GM23338 (cell line): ENCODE measurements around the gene WDR27. TPM values are rescaled to one million over a fixed set of nuclear protein-coding genes. Genes with fewer than 3 reads are reported as not detected.
A peak's percentile ranks its signal among the peaks of the same experiment; 100 is the strongest.

ENCODE experiments used
- ATAC-seq: fragments of 200-7000 bp; cut with Tn5 transposase; 3 replicates; pipeline ENCODE4 v1.9.1; 2020
- DNase-seq: peaks from one replicate; pipeline ENCODE4 v3.0.0-alpha.2; 2015; ENCODE audit warnings: low spot score
- H2AFZ ChIP-seq: fragments of 200-600 bp; sonication (generic); 2 replicates; pipeline ENCODE4 v1.8.0; 2016; ENCODE audit warnings: antibody characterized with exemption, mild to moderate bottlenecking, moderate library complexity
- H3F3A ChIP-seq: fragments of 200-600 bp; sonication (generic); replicated peaks from 2 replicates; pipeline ENCODE4 v1.8.0; 2017; ENCODE audit warnings: antibody characterized with exemption, mixed run types, low read depth
- H3K27ac ChIP-seq: fragments of 200-600 bp; sonication (generic); 2 replicates; pipeline ENCODE4 v1.6.1; 2016; ENCODE audit warnings: low read depth
- H3K27me3 ChIP-seq: fragments of 200-600 bp; sonication (generic); 2 replicates; pipeline ENCODE4 v1.8.0; 2016; ENCODE audit warnings: mild to moderate bottlenecking, mixed run types, moderate library complexity; ENCODE audit not compliant: insufficient read depth
- H3K36me3 ChIP-seq: fragments of 200-600 bp; sonication (generic); 2 replicates; pipeline ENCODE4 v1.8.0; 2016; ENCODE audit warnings: mild to moderate bottlenecking; ENCODE audit not compliant: insufficient read depth
- H3K4me1 ChIP-seq: fragments of 200-600 bp; sonication (generic); 2 replicates; pipeline ENCODE4 v1.8.0; 2016; ENCODE audit warnings: mild to moderate bottlenecking, moderate library complexity; ENCODE audit not compliant: insufficient read depth
- H3K4me2 ChIP-seq: fragments of 200-600 bp; sonication (generic); 2 replicates; pipeline ENCODE4 v1.7.1; 2017; ENCODE audit warnings: mixed run types
- H3K4me3 ChIP-seq: fragments of 200-600 bp; sonication (generic); 2 replicates; pipeline ENCODE4 v1.6.1; 2016; ENCODE audit warnings: mixed run types
- H3K79me2 ChIP-seq: fragments of 200-600 bp; sonication (generic); replicated peaks from 2 replicates; pipeline ENCODE4 v1.8.0; 2017; ENCODE audit warnings: mild to moderate bottlenecking; ENCODE audit not compliant: insufficient read depth
- H3K9me2 ChIP-seq: fragments of 200-600 bp; sonication (generic); 2 replicates; pipeline ENCODE4 v1.8.0; 2017; ENCODE audit not compliant: insufficient read depth
- H4K20me1 ChIP-seq: fragments of 200-600 bp; sonication (generic); replicated peaks from 2 replicates; pipeline ENCODE4 v1.8.0; 2017; ENCODE audit warnings: mild to moderate bottlenecking; ENCODE audit not compliant: insufficient read depth
- H3K27ac Mint-ChIP-seq: 2 replicates; pipeline ENCODE4 v1.8.0; 2020; ENCODE audit warnings: inconsistent platforms, mild to moderate bottlenecking, moderate library complexity, mixed read lengths
- H3K27me3 Mint-ChIP-seq: 3 replicates; pipeline ENCODE4 v1.8.0; 2022; ENCODE audit warnings: low read depth, mild to moderate bottlenecking, moderate library complexity, mixed read lengths, inconsistent platforms; ENCODE audit not compliant: insufficient read depth, poor library complexity
- H3K36me3 Mint-ChIP-seq: 3 replicates; pipeline ENCODE4 v1.8.0; 2021; ENCODE audit warnings: low read depth, mild to moderate bottlenecking, inconsistent platforms, moderate library complexity, mixed read lengths
- H3K4me1 Mint-ChIP-seq: 3 replicates; pipeline ENCODE4 v1.8.0; 2020; ENCODE audit warnings: mild to moderate bottlenecking, inconsistent platforms, mixed read lengths
- H3K4me3 Mint-ChIP-seq: 3 replicates; pipeline ENCODE4 v1.8.0; 2021; ENCODE audit warnings: moderate library complexity, mild to moderate bottlenecking, inconsistent platforms, mixed read lengths
- H3K9me3 Mint-ChIP-seq: 3 replicates; pipeline ENCODE4 v1.8.0; 2020; ENCODE audit warnings: moderate library complexity, mild to moderate bottlenecking, inconsistent platforms, mixed read lengths
- CREB1 ChIP-seq: fragments of 250-450 bp; sonication (Bioruptor Pico); IDR thresholded peaks from 2 replicates; pipeline ENCODE4 v1.5.0; 2020; ENCODE audit warnings: low read depth, mild to moderate bottlenecking, moderate library complexity
- ETS1 ChIP-seq: IDR thresholded peaks from 2 replicates; pipeline ENCODE4 v1.6.1; 2016; ENCODE audit warnings: antibody characterized with exemption
- EZH2 ChIP-seq: fragments of 200-600 bp; sonication (generic); IDR thresholded peaks from one replicate; pipeline ENCODE4 v1.8.0; 2017; ENCODE audit warnings: antibody characterized with exemption, mild to moderate bottlenecking, low read depth; ENCODE audit not compliant: unreplicated experiment
- EZH2phosphoT487 ChIP-seq: fragments of 200-600 bp; sonication (generic); IDR thresholded peaks from one replicate; pipeline ENCODE4 v1.8.1; 2018; ENCODE audit warnings: antibody characterized with exemption; ENCODE audit not compliant: unreplicated experiment
- JUNB ChIP-seq: IDR thresholded peaks from one replicate; pipeline ENCODE4 v1.6.1; 2016; ENCODE audit warnings: antibody characterized with exemption; ENCODE audit not compliant: unreplicated experiment
- NANOG ChIP-seq: IDR thresholded peaks from 2 replicates; pipeline ENCODE4 v1.6.1; 2016; ENCODE audit warnings: antibody characterized with exemption, borderline replicate concordance
- POLR2AphosphoS5 ChIP-seq: IDR thresholded peaks from 2 replicates; pipeline ENCODE4 v1.6.1; 2016; ENCODE audit warnings: antibody characterized with exemption, low read depth
- REST ChIP-seq: IDR thresholded peaks from one replicate; pipeline ENCODE4 v1.6.1; 2018; ENCODE audit warnings: antibody characterized with exemption; ENCODE audit not compliant: unreplicated experiment
- STAT1 ChIP-seq: IDR thresholded peaks from one replicate; pipeline ENCODE4 v1.6.1; 2016; ENCODE audit warnings: antibody characterized with exemption; ENCODE audit not compliant: unreplicated experiment
- ZNF114 ChIP-seq: fragments of 250-450 bp; sonication (Bioruptor Pico); IDR thresholded peaks from 2 replicates; pipeline ENCODE4 v1.5.0; 2020; ENCODE audit warnings: mild to moderate bottlenecking, moderate library complexity
- ZNF331 ChIP-seq: fragments of 250-450 bp; sonication (Bioruptor Pico); IDR thresholded peaks from 2 replicates; pipeline ENCODE4 v1.5.0; 2020; ENCODE audit warnings: low read depth, mild to moderate bottlenecking, moderate library complexity
- polyA plus RNA-seq: library from polyadenylated mRNA; unstranded; fragments of >200 nt; fragmentation: Nextera tagmentation; extraction: Ambion mirVana; gene quantifications from 2 replicates; pipeline ENCODE4 v1.2.1, GENCODE V29; 2016
- total RNA-seq: library from RNA; depleted of rRNA; stranded (reverse); fragments of >200 nt; shearing (Covaris generic); gene quantifications from 2 replicates; pipeline ENCODE4 v1.2.3, GENCODE V29; 2014
- TF ChIP-seq, protein P1 (sequence below): fragments of 250-450 bp; sonication (Bioruptor Pico); IDR thresholded peaks from 2 replicates; pipeline ENCODE4 v1.5.0; 2020; ENCODE audit warnings: mild to moderate bottlenecking, moderate library complexity
- TF ChIP-seq, protein P2 (sequence below), 2 experiments: fragments of 200-600 bp in 1 of 2; sonication (generic) in 1 of 2; conservative IDR thresholded peaks; 2 replicates each; pipeline versions ENCODE4 v1.5.1 to v1.6.1; 2016 to 2017; ENCODE audit warnings: antibody characterized with exemption in 2 of 2, low read depth in 2 of 2, mild to moderate bottlenecking in 2 of 2, moderate library complexity in 1 of 2

The WDR27 gene
- total and polyA plus RNA-seq, 2 experiments from 2014 or later, result 55.3 to 80.4 TPM

GRCh38 chr6:169428532-169428931 lies 273.3 kb downstream of the WDR27 start:
- Mint-ChIP-seq H3K4me1 (peaks cover 21% of the 10 kb centered on the region), H3K27ac (no peak overlapping the region), H3K9me3 (peaks cover 72% of the 10 kb centered on the region), H3K36me3 (peaks cover 61% of the 10 kb centered on the region), H3K4me3 (no peak overlapping the region), H3K27me3 (peaks cover 10% of the 10 kb centered on the region)
- no peaks in the 10 kb centered on the region for H3F3A ChIP-seq
- H3K4me2 ChIP-seq, result no peak overlapping the region
- no peak for DNase-seq
- no peak overlapping the region for H3K27ac ChIP-seq
- H4K20me1 ChIP-seq, result no peaks in the 10 kb centered on the region
- no peak overlapping the region for H3K4me3 ChIP-seq
- H3K36me3 ChIP-seq, result peaks cover 12% of the 10 kb centered on the region; the same call in 1 of the 2 replicates
- no peaks in the 10 kb centered on the region for H3K9me2 ChIP-seq
- H3K79me2 ChIP-seq, result no peaks in the 10 kb centered on the region
- H3K4me1 ChIP-seq, result peaks cover 7% of the 10 kb centered on the region
- no peaks in the 10 kb centered on the region for H3K27me3 ChIP-seq
- H2AFZ ChIP-seq, result no peak overlapping the region
- peak; percentile 71 for ATAC-seq
- TF ChIP-seq REST (no peak), ZNF114 (CRISPR knock-in tag) (no peak), STAT1 (no peak), CREB1 (CRISPR knock-in tag) (no peak), JUNB (no peak), ETS1 (no peak), EZH2 (no peak), EZH2phosphoT487 (no peak), NANOG (no peak), POLR2AphosphoS5 (no peak), ZNF331 (CRISPR knock-in tag) (no peak)
- TF ChIP-seq, protein P1, sequence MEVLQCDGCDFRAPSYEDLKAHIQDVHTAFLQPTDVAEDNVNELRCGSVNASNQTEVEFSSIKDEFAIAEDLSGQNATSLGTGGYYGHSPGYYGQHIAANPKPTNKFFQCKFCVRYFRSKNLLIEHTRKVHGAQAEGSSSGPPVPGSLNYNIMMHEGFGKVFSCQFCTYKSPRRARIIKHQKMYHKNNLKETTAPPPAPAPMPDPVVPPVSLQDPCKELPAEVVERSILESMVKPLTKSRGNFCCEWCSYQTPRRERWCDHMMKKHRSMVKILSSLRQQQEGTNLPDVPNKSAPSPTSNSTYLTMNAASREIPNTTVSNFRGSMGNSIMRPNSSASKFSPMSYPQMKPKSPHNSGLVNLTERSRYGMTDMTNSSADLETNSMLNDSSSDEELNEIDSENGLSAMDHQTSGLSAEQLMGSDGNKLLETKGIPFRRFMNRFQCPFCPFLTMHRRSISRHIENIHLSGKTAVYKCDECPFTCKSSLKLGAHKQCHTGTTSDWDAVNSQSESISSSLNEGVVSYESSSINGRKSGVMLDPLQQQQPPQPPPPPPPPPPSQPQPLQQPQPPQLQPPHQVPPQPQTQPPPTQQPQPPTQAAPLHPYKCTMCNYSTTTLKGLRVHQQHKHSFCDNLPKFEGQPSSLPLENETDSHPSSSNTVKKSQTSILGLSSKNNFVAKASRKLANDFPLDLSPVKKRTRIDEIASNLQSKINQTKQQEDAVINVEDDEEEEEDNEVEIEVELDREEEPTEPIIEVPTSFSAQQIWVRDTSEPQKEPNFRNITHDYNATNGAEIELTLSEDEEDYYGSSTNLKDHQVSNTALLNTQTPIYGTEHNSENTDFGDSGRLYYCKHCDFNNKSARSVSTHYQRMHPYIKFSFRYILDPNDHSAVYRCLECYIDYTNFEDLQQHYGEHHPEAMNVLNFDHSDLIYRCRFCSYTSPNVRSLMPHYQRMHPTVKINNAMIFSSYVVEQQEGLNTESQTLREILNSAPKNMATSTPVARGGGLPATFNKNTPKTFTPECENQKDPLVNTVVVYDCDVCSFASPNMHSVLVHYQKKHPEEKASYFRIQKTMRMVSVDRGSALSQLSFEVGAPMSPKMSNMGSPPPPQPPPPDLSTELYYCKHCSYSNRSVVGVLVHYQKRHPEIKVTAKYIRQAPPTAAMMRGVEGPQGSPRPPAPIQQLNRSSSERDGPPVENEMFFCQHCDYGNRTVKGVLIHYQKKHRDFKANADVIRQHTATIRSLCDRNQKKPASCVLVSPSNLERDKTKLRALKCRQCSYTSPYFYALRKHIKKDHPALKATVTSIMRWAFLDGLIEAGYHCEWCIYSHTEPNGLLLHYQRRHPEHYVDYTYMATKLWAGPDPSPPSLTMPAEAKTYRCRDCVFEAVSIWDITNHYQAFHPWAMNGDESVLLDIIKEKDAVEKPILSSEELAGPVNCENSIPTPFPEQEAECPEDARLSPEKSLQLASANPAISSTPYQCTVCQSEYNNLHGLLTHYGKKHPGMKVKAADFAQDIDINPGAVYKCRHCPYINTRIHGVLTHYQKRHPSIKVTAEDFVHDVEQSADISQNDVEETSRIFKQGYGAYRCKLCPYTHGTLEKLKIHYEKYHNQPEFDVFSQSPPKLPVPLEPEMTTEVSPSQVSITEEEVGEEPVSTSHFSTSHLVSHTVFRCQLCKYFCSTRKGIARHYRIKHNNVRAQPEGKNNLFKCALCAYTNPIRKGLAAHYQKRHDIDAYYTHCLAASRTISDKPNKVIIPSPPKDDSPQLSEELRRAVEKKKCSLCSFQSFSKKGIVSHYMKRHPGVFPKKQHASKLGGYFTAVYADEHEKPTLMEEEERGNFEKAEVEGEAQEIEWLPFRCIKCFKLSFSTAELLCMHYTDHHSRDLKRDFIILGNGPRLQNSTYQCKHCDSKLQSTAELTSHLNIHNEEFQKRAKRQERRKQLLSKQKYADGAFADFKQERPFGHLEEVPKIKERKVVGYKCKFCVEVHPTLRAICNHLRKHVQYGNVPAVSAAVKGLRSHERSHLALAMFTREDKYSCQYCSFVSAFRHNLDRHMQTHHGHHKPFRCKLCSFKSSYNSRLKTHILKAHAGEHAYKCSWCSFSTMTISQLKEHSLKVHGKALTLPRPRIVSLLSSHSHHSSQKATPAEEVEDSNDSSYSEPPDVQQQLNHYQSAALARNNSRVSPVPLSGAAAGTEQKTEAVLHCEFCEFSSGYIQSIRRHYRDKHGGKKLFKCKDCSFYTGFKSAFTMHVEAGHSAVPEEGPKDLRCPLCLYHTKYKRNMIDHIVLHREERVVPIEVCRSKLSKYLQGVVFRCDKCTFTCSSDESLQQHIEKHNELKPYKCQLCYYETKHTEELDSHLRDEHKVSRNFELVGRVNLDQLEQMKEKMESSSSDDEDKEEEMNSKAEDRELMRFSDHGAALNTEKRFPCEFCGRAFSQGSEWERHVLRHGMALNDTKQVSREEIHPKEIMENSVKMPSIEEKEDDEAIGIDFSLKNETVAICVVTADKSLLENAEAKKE (CRISPR knock-in tag), result no peak
- TF ChIP-seq, protein P2, sequence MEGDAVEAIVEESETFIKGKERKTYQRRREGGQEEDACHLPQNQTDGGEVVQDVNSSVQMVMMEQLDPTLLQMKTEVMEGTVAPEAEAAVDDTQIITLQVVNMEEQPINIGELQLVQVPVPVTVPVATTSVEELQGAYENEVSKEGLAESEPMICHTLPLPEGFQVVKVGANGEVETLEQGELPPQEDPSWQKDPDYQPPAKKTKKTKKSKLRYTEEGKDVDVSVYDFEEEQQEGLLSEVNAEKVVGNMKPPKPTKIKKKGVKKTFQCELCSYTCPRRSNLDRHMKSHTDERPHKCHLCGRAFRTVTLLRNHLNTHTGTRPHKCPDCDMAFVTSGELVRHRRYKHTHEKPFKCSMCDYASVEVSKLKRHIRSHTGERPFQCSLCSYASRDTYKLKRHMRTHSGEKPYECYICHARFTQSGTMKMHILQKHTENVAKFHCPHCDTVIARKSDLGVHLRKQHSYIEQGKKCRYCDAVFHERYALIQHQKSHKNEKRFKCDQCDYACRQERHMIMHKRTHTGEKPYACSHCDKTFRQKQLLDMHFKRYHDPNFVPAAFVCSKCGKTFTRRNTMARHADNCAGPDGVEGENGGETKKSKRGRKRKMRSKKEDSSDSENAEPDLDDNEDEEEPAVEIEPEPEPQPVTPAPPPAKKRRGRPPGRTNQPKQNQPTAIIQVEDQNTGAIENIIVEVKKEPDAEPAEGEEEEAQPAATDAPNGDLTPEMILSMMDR (conservative IDR thresholded peaks at IDR 0.05; ENCODE audit: low read depth in 2 of 2), result no peak
